ENCODE data around the gene MAG.

The MAG gene

GRCh38 chr19:35292421-35293362, 731 bp downstream of the MAG start:
- Histone ChIP-seq H3K36me3 (ENCODE audit: insufficient read depth, low read length) (no peaks in the 10 kb centered on the region), H3K27ac (no peak overlapping the region), H3K9me3 (ENCODE audit: low read depth, low read length) (no peaks in the 10 kb centered on the region), H3K9ac (ENCODE audit: insufficient read length) (no peak overlapping the region), H3K4me3 (no peak overlapping the region)
- DNase-seq (ENCODE audit: low read depth, low spot score), result no peak
- TF ChIP-seq EZH2 (IDR thresholded peaks at IDR 0.05), result no peak
- TF ChIP-seq FOXP2 (optimal IDR thresholded peaks at IDR 0.05; ENCODE audit: control extremely low read depth, extremely low read length, insufficient read depth), result no peak

- H3K4me3 ChIP-seq, result no peak overlapping the region
- H3K9ac ChIP-seq (ENCODE audit: insufficient read length), result no peak overlapping the region
- H3K27ac ChIP-seq, result no peak overlapping the region
- no peaks in the 10 kb centered on the region for H3K36me3 ChIP-seq (ENCODE audit: insufficient read depth, low read length)
- no peak for DNase-seq (ENCODE audit: low read depth, low spot score)
- TF ChIP-seq FOXP2 (optimal IDR thresholded peaks at IDR 0.05; ENCODE audit: control extremely low read depth, extremely low read length, insufficient read depth) (no peak), POLR2AphosphoS5 (IDR thresholded peaks at IDR 0.05; ENCODE audit: borderline replicate concordance, low read depth, low read length) (no peak), EZH2 (IDR thresholded peaks at IDR 0.05) (no peak)
- H3K9me3 ChIP-seq (ENCODE audit: low read depth, low read length), result no peaks in the 10 kb centered on the region
Measured at GRCh38 chr19:35293363-35293739, 1.4 kb downstream of the MAG start.

- no peak for TF ChIP-seq EZH2 (IDR thresholded peaks at IDR 0.05)
- TF ChIP-seq POLR2AphosphoS5 (IDR thresholded peaks at IDR 0.05; ENCODE audit: borderline replicate concordance, low read depth, low read length), result no peak
- no peak for TF ChIP-seq FOXP2 (optimal IDR thresholded peaks at IDR 0.05; ENCODE audit: control extremely low read depth, extremely low read length, insufficient read depth)
- DNase-seq (ENCODE audit: low read depth, low spot score), result no peak
- Histone ChIP-seq H3K9ac (ENCODE audit: insufficient read length) (no peak overlapping the region), H3K36me3 (ENCODE audit: insufficient read depth, low read length) (no peaks in the 10 kb centered on the region), H3K27ac (no peak overlapping the region), H3K4me3 (no peak overlapping the region), H3K9me3 (ENCODE audit: low read depth, low read length) (no peaks in the 10 kb centered on the region)
Measured at GRCh38 chr19:35293808-35294207, 1.8 kb downstream of the MAG start.

- DNase-seq (ENCODE audit: low read depth, low spot score), result no peak
- H3K27ac ChIP-seq, result no peak overlapping the region
Measured at GRCh38 chr19:35294328-35294727, 2.4 kb downstream of the MAG start.

GRCh38 chr19:35294859-35295791, 3.2 kb downstream of the MAG start:
- no peak for DNase-seq (ENCODE audit: low read depth, low spot score)
- no peak for TF ChIP-seq EZH2 (IDR thresholded peaks at IDR 0.05)
- TF ChIP-seq FOXP2 (optimal IDR thresholded peaks at IDR 0.05; ENCODE audit: control extremely low read depth, extremely low read length, insufficient read depth), result no peak
- no peak for TF ChIP-seq POLR2AphosphoS5 (IDR thresholded peaks at IDR 0.05; ENCODE audit: borderline replicate concordance, low read depth, low read length)
- Histone ChIP-seq H3K36me3 (ENCODE audit: insufficient read depth, low read length) (no peaks in the 10 kb centered on the region), H3K27ac (no peak overlapping the region), H3K4me3 (no peak overlapping the region), H3K9me3 (ENCODE audit: low read depth, low read length) (no peaks in the 10 kb centered on the region), H3K9ac (ENCODE audit: insufficient read length) (no peak overlapping the region)

More at GRCh38 chr19:35294328-35294727, 2.4 kb downstream of the MAG start:
- Histone ChIP-seq H3K9ac (ENCODE audit: insufficient read length) (no peak overlapping the region), H3K36me3 (ENCODE audit: insufficient read depth, low read length) (no peaks in the 10 kb centered on the region), H3K9me3 (ENCODE audit: low read depth, low read length) (no peaks in the 10 kb centered on the region), H3K4me3 (no peak overlapping the region)
- TF ChIP-seq EZH2 (IDR thresholded peaks at IDR 0.05) (no peak), FOXP2 (optimal IDR thresholded peaks at IDR 0.05; ENCODE audit: control extremely low read depth, extremely low read length, insufficient read depth) (no peak), POLR2AphosphoS5 (IDR thresholded peaks at IDR 0.05; ENCODE audit: borderline replicate concordance, low read depth, low read length) (no peak)

- Histone ChIP-seq H3K9ac (ENCODE audit: insufficient read length) (no peak overlapping the region), H3K36me3 (ENCODE audit: insufficient read depth, low read length) (no peaks in the 10 kb centered on the region), H3K27ac (no peak overlapping the region), H3K9me3 (ENCODE audit: low read depth, low read length) (no peaks in the 10 kb centered on the region), H3K4me3 (no peak overlapping the region)
- TF ChIP-seq POLR2AphosphoS5 (IDR thresholded peaks at IDR 0.05; ENCODE audit: borderline replicate concordance, low read depth, low read length) (no peak), FOXP2 (optimal IDR thresholded peaks at IDR 0.05; ENCODE audit: control extremely low read depth, extremely low read length, insufficient read depth) (no peak), EZH2 (IDR thresholded peaks at IDR 0.05) (no peak)
- no peak for DNase-seq (ENCODE audit: low read depth, low spot score)
Measured at GRCh38 chr19:35295792-35296462, 4.0 kb downstream of the MAG start.

GRCh38 chr19:35296644-35297514, 4.9 kb downstream of the MAG start:
- Histone ChIP-seq H3K9me3 (ENCODE audit: low read depth, low read length) (no peaks in the 10 kb centered on the region), H3K4me3 (no peak overlapping the region), H3K36me3 (ENCODE audit: insufficient read depth, low read length) (no peaks in the 10 kb centered on the region), H3K27ac (no peak overlapping the region), H3K9ac (ENCODE audit: insufficient read length) (no peak overlapping the region)
- no peak for DNase-seq (ENCODE audit: low read depth, low spot score)
- no peak for TF ChIP-seq EZH2 (IDR thresholded peaks at IDR 0.05)

All from SK-N-MC (cell line).